ENCODE results near the gene CUBN.

DNA sequence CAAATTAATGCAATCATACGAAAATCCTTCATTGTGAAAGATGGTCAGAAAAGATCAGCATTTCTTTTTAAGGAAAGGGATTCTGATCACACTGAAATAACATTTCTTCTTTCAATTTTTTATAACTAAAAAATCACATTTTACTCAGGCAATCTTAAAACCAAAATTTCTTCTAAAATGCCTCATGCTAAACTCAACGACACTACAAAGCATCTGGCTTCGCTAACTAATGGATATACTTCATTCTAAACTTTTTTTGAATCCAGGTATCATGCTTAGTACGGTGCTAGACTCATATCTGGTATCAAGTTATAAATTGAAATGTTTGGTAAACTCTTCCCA lies 100.4 kb downstream of the CUBN start:
- TF ChIP-seq, protein P1, sequence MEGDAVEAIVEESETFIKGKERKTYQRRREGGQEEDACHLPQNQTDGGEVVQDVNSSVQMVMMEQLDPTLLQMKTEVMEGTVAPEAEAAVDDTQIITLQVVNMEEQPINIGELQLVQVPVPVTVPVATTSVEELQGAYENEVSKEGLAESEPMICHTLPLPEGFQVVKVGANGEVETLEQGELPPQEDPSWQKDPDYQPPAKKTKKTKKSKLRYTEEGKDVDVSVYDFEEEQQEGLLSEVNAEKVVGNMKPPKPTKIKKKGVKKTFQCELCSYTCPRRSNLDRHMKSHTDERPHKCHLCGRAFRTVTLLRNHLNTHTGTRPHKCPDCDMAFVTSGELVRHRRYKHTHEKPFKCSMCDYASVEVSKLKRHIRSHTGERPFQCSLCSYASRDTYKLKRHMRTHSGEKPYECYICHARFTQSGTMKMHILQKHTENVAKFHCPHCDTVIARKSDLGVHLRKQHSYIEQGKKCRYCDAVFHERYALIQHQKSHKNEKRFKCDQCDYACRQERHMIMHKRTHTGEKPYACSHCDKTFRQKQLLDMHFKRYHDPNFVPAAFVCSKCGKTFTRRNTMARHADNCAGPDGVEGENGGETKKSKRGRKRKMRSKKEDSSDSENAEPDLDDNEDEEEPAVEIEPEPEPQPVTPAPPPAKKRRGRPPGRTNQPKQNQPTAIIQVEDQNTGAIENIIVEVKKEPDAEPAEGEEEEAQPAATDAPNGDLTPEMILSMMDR (IDR thresholded peaks at IDR 0.05): no peak
- no peak for TF ChIP-seq POLR2A (IDR thresholded peaks at IDR 0.05)
